Stimulated activated CD8-positive, alpha-beta memory T cell treated with anti-CD3 and anti-CD28 coated beads, Interleukin-4, amount 100 ng/mL, for 24 hours (primary cell): ENCODE results near the gene MYOM3.

Experiments
- DNase-seq: peaks from one replicate; pipeline ENCODE4 v3.0.0-alpha.2; 2020; ENCODE audit warnings: low read depth

Gene MYOM3

DNA sequence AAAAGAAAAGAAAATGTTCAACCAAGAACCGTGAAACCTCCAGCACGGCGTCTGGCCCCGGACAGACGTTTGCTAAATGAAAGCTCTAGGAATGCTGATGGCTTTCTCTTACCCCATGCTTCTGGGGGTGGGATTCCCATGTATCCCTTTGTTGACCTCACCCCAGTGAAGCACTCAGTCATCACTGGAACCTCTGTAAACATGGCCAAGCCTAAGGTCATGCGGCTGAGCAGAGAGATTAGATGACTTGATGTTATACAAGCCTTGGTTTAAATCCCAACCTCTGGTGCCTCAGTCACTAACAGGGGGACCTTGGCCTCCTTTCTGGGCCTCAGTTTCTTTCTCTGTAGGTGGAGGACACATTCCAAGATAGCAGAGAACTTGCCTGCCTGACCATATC, 2.8 kb upstream of the MYOM3 start:
- no peak for DNase-seq

GRCh38 chr1:24113641-24114033, 1.7 kb upstream of the MYOM3 start:
- DNase-seq, result no peak

GRCh38 chr1:24111262-24111995, 506 bp downstream of the MYOM3 start:
- no peak for DNase-seq

GRCh38 chr1:24110642-24111261, 1.2 kb downstream of the MYOM3 start:
- DNase-seq, result no peak

- no peak for DNase-seq
Measured at GRCh38 chr1:24109686-24110475, 2.1 kb downstream of the MYOM3 start.

DNA sequence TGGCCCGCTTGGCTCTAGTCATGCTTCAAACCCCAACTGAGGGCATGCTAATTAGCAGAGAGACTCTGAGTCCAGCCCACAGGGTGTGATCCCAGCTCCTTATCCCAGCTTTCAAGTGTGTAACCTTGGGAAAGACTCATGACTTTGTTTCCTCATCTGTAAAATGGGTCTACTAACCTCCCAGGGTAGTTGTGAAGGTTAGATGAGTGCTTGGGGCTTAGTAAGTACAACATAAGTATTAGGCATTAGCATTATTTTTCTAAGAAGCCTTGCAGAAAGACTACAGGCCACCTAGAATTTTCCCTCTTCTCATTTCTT, 2.8 kb downstream of the MYOM3 start:
- no peak for DNase-seq

DNA sequence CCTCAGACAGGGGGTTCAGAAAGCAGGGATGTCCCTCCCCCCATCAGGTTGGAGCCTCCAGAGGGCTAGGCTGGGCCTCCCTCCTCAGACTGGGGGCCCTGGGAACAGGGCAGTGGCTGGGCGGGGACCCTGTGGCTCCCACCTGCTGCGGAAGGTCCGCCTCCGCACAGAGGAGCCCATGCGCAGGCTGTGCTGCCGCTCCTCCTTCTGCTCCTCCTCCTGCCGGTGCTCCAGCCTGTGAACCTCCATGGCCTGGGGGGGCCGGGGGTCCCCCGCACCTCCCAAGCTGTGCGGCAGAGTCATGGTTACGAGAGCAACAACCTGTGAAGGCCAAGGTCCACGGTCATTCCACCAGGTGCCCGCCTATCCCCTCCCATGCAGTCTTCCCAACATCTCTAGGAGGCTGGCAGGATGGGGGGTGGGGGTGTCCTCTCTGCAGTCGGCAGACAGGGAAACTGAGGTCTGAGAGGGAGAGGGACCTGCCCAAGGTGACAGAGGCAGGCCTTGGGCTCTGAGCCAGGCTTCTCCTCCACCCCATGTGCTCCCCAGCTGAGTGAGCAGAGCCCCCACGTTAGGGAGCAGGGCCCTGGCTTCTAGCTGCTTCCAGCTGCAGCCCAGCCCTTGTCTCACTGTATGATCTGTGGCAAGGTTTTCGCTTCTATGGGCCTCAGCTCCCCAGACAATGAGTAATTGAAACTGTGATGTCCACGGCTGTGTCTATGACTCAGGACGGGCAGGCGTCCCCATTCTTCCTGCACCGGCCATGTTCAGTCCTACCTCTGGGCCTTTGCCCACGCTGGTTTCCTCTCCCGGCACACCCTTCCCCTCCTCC, 3.4 kb downstream of the MYOM3 start:
- no peak for DNase-seq

DNA sequence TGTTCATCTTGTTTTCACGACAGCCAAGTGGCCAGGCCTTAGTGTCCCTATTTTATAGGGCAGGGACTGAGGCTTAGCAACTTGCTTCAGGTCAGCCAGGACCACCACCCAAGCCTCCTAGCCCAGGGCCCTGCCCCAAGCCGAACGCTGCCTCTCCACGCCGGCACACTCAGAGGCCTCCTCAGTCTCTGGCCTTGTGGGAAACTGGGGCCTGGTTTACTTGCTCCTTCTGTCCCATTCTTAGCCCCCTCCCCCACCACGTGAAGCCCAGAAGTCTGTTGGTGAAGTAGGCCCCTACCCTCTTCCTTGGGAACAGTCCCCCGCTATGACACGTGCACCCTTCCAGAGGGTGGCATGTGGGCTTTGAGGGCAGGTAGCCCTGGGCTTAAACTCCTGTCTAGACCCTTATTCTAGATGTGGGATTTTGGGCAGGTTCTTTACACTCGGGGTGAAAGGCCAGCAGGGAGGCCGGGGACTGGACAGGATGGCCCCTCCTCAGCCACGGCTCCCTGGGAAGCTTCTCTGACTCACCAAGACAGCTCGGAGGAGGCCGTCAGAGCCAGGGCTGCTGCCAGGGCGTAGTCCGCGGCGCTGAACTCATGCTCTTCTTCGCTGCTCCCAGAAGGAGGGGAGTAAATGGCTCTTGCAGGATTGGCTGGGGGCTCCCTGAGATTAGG, 4.3 kb downstream of the MYOM3 start:
- DNase-seq, result no peak

- DNase-seq, result no peak
Measured at GRCh38 chr1:24105368-24106160, 6.4 kb downstream of the MYOM3 start.

DNA sequence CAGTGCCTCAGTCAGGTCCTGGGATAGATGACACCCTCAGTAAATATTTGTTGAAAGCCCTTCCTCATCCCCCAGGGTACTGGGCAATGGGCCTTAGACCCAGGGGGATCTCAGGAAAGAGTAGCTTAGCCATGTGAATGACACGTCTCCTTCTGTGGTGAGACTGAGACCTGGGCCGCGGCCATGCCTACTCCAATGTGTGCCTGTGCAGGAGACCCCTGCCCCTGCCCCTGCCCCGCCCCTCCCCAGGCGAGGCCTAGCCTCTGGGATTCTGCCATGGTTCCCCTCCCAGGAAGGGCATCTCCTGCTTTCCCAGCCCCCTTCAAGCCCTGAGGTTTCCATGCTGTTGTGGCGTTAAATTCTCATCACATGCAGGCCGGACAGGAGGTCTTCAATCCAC, 7.1 kb downstream of the MYOM3 start:
- DNase-seq, result no peak

- no peak for DNase-seq
Measured at GRCh38 chr1:24103879-24104278, 8.1 kb downstream of the MYOM3 start.

- DNase-seq, result no peak
Measured at GRCh38 chr1:24103408-24103807, 8.5 kb downstream of the MYOM3 start.

- DNase-seq, result no peak
Measured at GRCh38 chr1:24102961-24103360, 9.0 kb downstream of the MYOM3 start.

GRCh38 chr1:24101796-24102586, 9.9 kb downstream of the MYOM3 start:
- DNase-seq, result no peak

GRCh38 chr1:24100945-24101737, 10.8 kb downstream of the MYOM3 start:
- no peak for DNase-seq

GRCh38 chr1:24098943-24099638, 12.8 kb downstream of the MYOM3 start:
- DNase-seq, result no peak

- no peak for DNase-seq
Measured at GRCh38 chr1:24098102-24098501, 13.8 kb downstream of the MYOM3 start.

DNA sequence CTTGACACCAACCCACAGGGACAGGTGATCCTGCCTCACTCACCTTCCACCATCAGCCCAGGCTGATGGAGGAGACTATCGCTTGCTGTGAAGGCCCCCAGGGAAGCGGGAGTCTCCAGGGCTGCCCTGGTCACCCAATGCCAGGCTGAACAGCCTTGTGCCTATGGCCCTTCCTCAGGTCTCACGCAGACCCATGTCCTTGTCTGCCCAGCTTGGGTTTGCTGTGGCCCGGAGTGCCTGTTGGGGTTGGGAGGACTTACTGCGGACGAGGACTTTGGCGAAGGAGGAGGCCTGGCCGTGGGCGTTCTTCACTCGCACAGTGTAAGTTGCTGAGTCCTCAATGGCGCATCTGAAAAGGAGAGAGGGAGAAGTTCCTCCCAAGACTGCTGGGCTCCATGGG, 14.3 kb downstream of the MYOM3 start:
- DNase-seq, result no peak

- no peak for DNase-seq
Measured at GRCh38 chr1:24096739-24097103, 15.2 kb downstream of the MYOM3 start.
